ENCODE data around the gene SHROOM2.
"Not testable (repeated sequence)": the region's sequence is repeated elsewhere in the genome, so short reads cannot be mapped to it uniquely, and the experiment has no call there.

Gene SHROOM2

GRCh38 chrX:9857575-9858474 lies 71.6 kb downstream of the SHROOM2 start:
- no peak for DNase-seq
- TF ChIP-seq POLR2A (IDR thresholded peaks at IDR 0.05; ENCODE audit: low read length) (no peak), GATA1 (IDR thresholded peaks at IDR 0.05; ENCODE audit: low read depth, low read length) (no peak)

- not testable (repeated sequence) for DNase-seq
These were observed 72.5 kb downstream of the SHROOM2 start for GRCh38 chrX:9858684-9859083.

- no peak for DNase-seq
- TF ChIP-seq POLR2A (IDR thresholded peaks at IDR 0.05; ENCODE audit: low read length) = no peak
- no peak for TF ChIP-seq GATA1 (IDR thresholded peaks at IDR 0.05; ENCODE audit: low read depth, low read length)
These were observed 73.7 kb downstream of the SHROOM2 start for GRCh38 chrX:9859711-9860555.

- TF ChIP-seq POLR2A (IDR thresholded peaks at IDR 0.05; ENCODE audit: low read length) (no peak), GATA1 (IDR thresholded peaks at IDR 0.05; ENCODE audit: low read depth, low read length) (no peak)
- DNase-seq = no peak
These were observed 74.6 kb downstream of the SHROOM2 start for GRCh38 chrX:9860826-9861225.

- TF ChIP-seq GATA1 (IDR thresholded peaks at IDR 0.05; ENCODE audit: low read depth, low read length) (no peak), POLR2A (IDR thresholded peaks at IDR 0.05; ENCODE audit: low read length) (no peak)
- no peak for DNase-seq
These were observed 75.5 kb downstream of the SHROOM2 start for GRCh38 chrX:9861711-9862110.

GRCh38 chrX:9862525-9862924 lies 76.3 kb downstream of the SHROOM2 start:
- TF ChIP-seq GATA1 (IDR thresholded peaks at IDR 0.05; ENCODE audit: low read depth, low read length) = no peak
- no peak for TF ChIP-seq POLR2A (IDR thresholded peaks at IDR 0.05; ENCODE audit: low read length)
- no peak for DNase-seq

GRCh38 chrX:9862953-9863352 lies 76.7 kb downstream of the SHROOM2 start:
- DNase-seq = no peak
- TF ChIP-seq GATA1 (IDR thresholded peaks at IDR 0.05; ENCODE audit: low read depth, low read length) = no peak
- no peak for TF ChIP-seq POLR2A (IDR thresholded peaks at IDR 0.05; ENCODE audit: low read length)

GRCh38 chrX:9864011-9864410 lies 77.8 kb downstream of the SHROOM2 start:
- TF ChIP-seq POLR2A (IDR thresholded peaks at IDR 0.05; ENCODE audit: low read length) (no peak), GATA1 (IDR thresholded peaks at IDR 0.05; ENCODE audit: low read depth, low read length) (no peak)
- DNase-seq = peak; percentile 61 to 71

- TF ChIP-seq POLR2A (IDR thresholded peaks at IDR 0.05; ENCODE audit: low read length) (no peak), GATA1 (IDR thresholded peaks at IDR 0.05; ENCODE audit: low read depth, low read length) (no peak)
- no peak for DNase-seq
These were observed 79.7 kb downstream of the SHROOM2 start for GRCh38 chrX:9865804-9866472.

GRCh38 chrX:9866633-9867032 lies 80.4 kb downstream of the SHROOM2 start:
- TF ChIP-seq GATA1 (IDR thresholded peaks at IDR 0.05; ENCODE audit: low read depth, low read length) (no peak), POLR2A (IDR thresholded peaks at IDR 0.05; ENCODE audit: low read length) (no peak)
- peak; percentile 20 to 24 for DNase-seq

GRCh38 chrX:9867226-9867625 lies 81.0 kb downstream of the SHROOM2 start:
- DNase-seq = no peak
- TF ChIP-seq POLR2A (IDR thresholded peaks at IDR 0.05; ENCODE audit: low read length) = no peak
- TF ChIP-seq GATA1 (IDR thresholded peaks at IDR 0.05; ENCODE audit: low read depth, low read length) = no peak

GRCh38 chrX:9867753-9868152 lies 81.5 kb downstream of the SHROOM2 start:
- DNase-seq = no peak
- TF ChIP-seq POLR2A (IDR thresholded peaks at IDR 0.05; ENCODE audit: low read length) (no peak), GATA1 (IDR thresholded peaks at IDR 0.05; ENCODE audit: low read depth, low read length) (no peak)

GRCh38 chrX:9871701-9872268 lies 85.6 kb downstream of the SHROOM2 start:
- no peak for TF ChIP-seq POLR2A (IDR thresholded peaks at IDR 0.05; ENCODE audit: low read length)
- TF ChIP-seq GATA1 (IDR thresholded peaks at IDR 0.05; ENCODE audit: low read depth, low read length) = no peak
- no peak for DNase-seq

GRCh38 chrX:9873360-9873759 lies 87.1 kb downstream of the SHROOM2 start:
- no peak for DNase-seq
- TF ChIP-seq POLR2A (IDR thresholded peaks at IDR 0.05; ENCODE audit: low read length) (no peak), GATA1 (IDR thresholded peaks at IDR 0.05; ENCODE audit: low read depth, low read length) (no peak)
